ENCODE results near the gene RCCD1.

GRCh38 chr15:90929246-90930019 is 25.3 kb upstream of the RCCD1 start:
- TF ChIP-seq, protein P1, sequence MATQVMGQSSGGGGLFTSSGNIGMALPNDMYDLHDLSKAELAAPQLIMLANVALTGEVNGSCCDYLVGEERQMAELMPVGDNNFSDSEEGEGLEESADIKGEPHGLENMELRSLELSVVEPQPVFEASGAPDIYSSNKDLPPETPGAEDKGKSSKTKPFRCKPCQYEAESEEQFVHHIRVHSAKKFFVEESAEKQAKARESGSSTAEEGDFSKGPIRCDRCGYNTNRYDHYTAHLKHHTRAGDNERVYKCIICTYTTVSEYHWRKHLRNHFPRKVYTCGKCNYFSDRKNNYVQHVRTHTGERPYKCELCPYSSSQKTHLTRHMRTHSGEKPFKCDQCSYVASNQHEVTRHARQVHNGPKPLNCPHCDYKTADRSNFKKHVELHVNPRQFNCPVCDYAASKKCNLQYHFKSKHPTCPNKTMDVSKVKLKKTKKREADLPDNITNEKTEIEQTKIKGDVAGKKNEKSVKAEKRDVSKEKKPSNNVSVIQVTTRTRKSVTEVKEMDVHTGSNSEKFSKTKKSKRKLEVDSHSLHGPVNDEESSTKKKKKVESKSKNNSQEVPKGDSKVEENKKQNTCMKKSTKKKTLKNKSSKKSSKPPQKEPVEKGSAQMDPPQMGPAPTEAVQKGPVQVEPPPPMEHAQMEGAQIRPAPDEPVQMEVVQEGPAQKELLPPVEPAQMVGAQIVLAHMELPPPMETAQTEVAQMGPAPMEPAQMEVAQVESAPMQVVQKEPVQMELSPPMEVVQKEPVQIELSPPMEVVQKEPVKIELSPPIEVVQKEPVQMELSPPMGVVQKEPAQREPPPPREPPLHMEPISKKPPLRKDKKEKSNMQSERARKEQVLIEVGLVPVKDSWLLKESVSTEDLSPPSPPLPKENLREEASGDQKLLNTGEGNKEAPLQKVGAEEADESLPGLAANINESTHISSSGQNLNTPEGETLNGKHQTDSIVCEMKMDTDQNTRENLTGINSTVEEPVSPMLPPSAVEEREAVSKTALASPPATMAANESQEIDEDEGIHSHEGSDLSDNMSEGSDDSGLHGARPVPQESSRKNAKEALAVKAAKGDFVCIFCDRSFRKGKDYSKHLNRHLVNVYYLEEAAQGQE (IDR thresholded peaks at IDR 0.05; ENCODE audit: low read depth), result no peak
- no peak for TF ChIP-seq EP300 (IDR thresholded peaks at IDR 0.05; ENCODE audit: borderline replicate concordance)
- TF ChIP-seq RAD21 (IDR thresholded peaks at IDR 0.05; ENCODE audit: low read depth), result no peak

All from Ishikawa (cell line).